A549 (cell line): ENCODE results near the gene EVI5L.

Source experiments
- CEBPB ChIP-seq, 2 experiments: fragments of >200 bp in 1 of 2; sonication (Bioruptor Twin) in 1 of 2; formaldehyde crosslinking in 1 of 2; IDR thresholded peaks; 2 replicates each; pipeline ENCODE4 v1.6.1; 2012 to 2016
- EHMT2 ChIP-seq: fragments of 200-600 bp; sonication (generic); IDR thresholded peaks from 2 replicates; pipeline ENCODE4 v1.6.1; 2016; ENCODE audit warnings: antibody characterized with exemption, low read depth, mild to moderate bottlenecking, moderate library complexity
- EP300 ChIP-seq, 2 experiments: fragments of >200 bp; sonication (Bioruptor Twin); formaldehyde crosslinking; IDR thresholded peaks; 2 replicates in 1 of 2; 3 replicates in 1 of 2; pipeline ENCODE4 v1.6.1; 2016 to 2017
- JUNB ChIP-seq: fragments of >200 bp; sonication (Bioruptor Twin); formaldehyde crosslinking; IDR thresholded peaks from 2 replicates; pipeline ENCODE4 v1.6.1; 2016
- POLR2A ChIP-seq: IDR thresholded peaks from 2 replicates; pipeline ENCODE4 v1.6.1; 2012; ENCODE audit warnings: mild to moderate bottlenecking, low read length
- RNF2 ChIP-seq: fragments of 200-600 bp; sonication (generic); IDR thresholded peaks from 2 replicates; pipeline ENCODE4 v1.6.1; 2016; ENCODE audit warnings: low read depth, mild to moderate bottlenecking, antibody characterized with exemption, moderate library complexity, borderline replicate concordance
- TF ChIP-seq, protein P1 (sequence below): fragments of >200 bp; sonication (Bioruptor Twin); formaldehyde crosslinking; IDR thresholded peaks from 3 replicates; pipeline ENCODE4 v1.5.1; 2016
- TF ChIP-seq, protein P2 (sequence below): fragments of 200-600 bp; sonication (generic); IDR thresholded peaks from 2 replicates; pipeline ENCODE4 v1.6.1; 2016; ENCODE audit warnings: antibody characterized with exemption, mild to moderate bottlenecking, moderate library complexity
- TF ChIP-seq, protein P3 (sequence below): fragments of >200 bp; sonication (Bioruptor Twin); formaldehyde crosslinking; IDR thresholded peaks from 3 replicates; pipeline ENCODE4 v1.6.1; 2016

DNA sequence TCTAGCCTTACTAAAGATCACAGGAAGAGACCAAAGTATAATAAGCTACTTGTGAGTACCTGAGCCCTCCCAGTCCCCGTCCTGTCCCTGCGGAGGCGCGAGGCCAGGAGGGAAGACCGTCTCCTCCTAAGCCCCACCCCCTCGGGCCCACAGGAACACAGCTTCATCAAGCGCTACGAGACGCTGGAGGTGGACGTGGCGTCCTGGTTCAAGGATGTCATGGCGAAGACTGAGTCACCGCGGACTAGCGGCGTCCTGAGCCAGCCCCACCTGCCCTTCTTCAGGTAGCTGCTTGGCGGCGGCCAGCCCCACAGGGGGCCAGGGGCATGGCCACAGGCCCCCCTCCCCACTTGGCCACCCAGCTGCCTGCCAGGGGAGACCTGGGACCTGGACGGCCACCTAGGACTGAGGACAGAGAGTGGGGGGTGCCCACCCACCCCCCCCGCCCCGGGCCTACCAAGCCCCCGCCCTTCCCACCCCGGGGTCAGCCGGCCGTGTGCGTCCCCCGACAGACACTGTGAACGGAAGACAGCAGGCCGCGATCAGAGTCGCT is 82.2 kb downstream of the EVI5L start:
- TF ChIP-seq RNF2 (no peak), EHMT2 (no peak), JUNB (no peak), POLR2A (no peak), CEBPB (IDR thresholded peaks at IDR 0.05) (no peak), EP300 (IDR thresholded peaks at IDR 0.05) (no peak)
- TF ChIP-seq, protein P1, sequence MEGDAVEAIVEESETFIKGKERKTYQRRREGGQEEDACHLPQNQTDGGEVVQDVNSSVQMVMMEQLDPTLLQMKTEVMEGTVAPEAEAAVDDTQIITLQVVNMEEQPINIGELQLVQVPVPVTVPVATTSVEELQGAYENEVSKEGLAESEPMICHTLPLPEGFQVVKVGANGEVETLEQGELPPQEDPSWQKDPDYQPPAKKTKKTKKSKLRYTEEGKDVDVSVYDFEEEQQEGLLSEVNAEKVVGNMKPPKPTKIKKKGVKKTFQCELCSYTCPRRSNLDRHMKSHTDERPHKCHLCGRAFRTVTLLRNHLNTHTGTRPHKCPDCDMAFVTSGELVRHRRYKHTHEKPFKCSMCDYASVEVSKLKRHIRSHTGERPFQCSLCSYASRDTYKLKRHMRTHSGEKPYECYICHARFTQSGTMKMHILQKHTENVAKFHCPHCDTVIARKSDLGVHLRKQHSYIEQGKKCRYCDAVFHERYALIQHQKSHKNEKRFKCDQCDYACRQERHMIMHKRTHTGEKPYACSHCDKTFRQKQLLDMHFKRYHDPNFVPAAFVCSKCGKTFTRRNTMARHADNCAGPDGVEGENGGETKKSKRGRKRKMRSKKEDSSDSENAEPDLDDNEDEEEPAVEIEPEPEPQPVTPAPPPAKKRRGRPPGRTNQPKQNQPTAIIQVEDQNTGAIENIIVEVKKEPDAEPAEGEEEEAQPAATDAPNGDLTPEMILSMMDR, result no peak
- TF ChIP-seq, protein P2, sequence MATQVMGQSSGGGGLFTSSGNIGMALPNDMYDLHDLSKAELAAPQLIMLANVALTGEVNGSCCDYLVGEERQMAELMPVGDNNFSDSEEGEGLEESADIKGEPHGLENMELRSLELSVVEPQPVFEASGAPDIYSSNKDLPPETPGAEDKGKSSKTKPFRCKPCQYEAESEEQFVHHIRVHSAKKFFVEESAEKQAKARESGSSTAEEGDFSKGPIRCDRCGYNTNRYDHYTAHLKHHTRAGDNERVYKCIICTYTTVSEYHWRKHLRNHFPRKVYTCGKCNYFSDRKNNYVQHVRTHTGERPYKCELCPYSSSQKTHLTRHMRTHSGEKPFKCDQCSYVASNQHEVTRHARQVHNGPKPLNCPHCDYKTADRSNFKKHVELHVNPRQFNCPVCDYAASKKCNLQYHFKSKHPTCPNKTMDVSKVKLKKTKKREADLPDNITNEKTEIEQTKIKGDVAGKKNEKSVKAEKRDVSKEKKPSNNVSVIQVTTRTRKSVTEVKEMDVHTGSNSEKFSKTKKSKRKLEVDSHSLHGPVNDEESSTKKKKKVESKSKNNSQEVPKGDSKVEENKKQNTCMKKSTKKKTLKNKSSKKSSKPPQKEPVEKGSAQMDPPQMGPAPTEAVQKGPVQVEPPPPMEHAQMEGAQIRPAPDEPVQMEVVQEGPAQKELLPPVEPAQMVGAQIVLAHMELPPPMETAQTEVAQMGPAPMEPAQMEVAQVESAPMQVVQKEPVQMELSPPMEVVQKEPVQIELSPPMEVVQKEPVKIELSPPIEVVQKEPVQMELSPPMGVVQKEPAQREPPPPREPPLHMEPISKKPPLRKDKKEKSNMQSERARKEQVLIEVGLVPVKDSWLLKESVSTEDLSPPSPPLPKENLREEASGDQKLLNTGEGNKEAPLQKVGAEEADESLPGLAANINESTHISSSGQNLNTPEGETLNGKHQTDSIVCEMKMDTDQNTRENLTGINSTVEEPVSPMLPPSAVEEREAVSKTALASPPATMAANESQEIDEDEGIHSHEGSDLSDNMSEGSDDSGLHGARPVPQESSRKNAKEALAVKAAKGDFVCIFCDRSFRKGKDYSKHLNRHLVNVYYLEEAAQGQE, result no peak
- TF ChIP-seq, protein P3, sequence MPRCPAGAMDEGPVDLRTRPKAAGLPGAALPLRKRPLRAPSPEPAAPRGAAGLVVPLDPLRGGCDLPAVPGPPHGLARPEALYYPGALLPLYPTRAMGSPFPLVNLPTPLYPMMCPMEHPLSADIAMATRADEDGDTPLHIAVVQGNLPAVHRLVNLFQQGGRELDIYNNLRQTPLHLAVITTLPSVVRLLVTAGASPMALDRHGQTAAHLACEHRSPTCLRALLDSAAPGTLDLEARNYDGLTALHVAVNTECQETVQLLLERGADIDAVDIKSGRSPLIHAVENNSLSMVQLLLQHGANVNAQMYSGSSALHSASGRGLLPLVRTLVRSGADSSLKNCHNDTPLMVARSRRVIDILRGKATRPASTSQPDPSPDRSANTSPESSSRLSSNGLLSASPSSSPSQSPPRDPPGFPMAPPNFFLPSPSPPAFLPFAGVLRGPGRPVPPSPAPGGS, result no peak
